Measurements from ENCODE around the gene LYAR.

The LYAR gene

GRCh38 chr4:4296283-4296846, 6.4 kb upstream of the LYAR start:
- TF ChIP-seq, protein P1, sequence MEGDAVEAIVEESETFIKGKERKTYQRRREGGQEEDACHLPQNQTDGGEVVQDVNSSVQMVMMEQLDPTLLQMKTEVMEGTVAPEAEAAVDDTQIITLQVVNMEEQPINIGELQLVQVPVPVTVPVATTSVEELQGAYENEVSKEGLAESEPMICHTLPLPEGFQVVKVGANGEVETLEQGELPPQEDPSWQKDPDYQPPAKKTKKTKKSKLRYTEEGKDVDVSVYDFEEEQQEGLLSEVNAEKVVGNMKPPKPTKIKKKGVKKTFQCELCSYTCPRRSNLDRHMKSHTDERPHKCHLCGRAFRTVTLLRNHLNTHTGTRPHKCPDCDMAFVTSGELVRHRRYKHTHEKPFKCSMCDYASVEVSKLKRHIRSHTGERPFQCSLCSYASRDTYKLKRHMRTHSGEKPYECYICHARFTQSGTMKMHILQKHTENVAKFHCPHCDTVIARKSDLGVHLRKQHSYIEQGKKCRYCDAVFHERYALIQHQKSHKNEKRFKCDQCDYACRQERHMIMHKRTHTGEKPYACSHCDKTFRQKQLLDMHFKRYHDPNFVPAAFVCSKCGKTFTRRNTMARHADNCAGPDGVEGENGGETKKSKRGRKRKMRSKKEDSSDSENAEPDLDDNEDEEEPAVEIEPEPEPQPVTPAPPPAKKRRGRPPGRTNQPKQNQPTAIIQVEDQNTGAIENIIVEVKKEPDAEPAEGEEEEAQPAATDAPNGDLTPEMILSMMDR (IDR thresholded peaks at IDR 0.05; ENCODE audit: control insufficient read depth, extremely low read depth, insufficient read depth): no peak
- H3K4me3 ChIP-seq (ENCODE audit: low read depth, low read length): no peak overlapping the region
- no peak for DNase-seq (ENCODE audit: low read depth)

GRCh38 chr4:4293279-4293678, 3.3 kb upstream of the LYAR start:
- TF ChIP-seq, protein P1 (IDR thresholded peaks at IDR 0.05; ENCODE audit: control insufficient read depth, extremely low read depth, insufficient read depth): no peak
- DNase-seq (ENCODE audit: low read depth): no peak
- no peak overlapping the region for H3K4me3 ChIP-seq (ENCODE audit: low read depth, low read length)

- DNase-seq (ENCODE audit: low read depth): no peak
- peak overlapping the region; percentile 66 for H3K4me3 ChIP-seq (ENCODE audit: low read depth, low read length)
Measured at GRCh38 chr4:4289597-4289940, 385 bp downstream of the LYAR start.

GRCh38 chr4:4289055-4289454, 899 bp downstream of the LYAR start:
- no peak for DNase-seq (ENCODE audit: low read depth)
- peak overlapping the region; percentile 66 for H3K4me3 ChIP-seq (ENCODE audit: low read depth, low read length)
- TF ChIP-seq, protein P1 (IDR thresholded peaks at IDR 0.05; ENCODE audit: control insufficient read depth, extremely low read depth, insufficient read depth): no peak

More at GRCh38 chr4:4289597-4289940, 385 bp downstream of the LYAR start:
- TF ChIP-seq, protein P1 (IDR thresholded peaks at IDR 0.05; ENCODE audit: control insufficient read depth, extremely low read depth, insufficient read depth): no peak

DNA sequence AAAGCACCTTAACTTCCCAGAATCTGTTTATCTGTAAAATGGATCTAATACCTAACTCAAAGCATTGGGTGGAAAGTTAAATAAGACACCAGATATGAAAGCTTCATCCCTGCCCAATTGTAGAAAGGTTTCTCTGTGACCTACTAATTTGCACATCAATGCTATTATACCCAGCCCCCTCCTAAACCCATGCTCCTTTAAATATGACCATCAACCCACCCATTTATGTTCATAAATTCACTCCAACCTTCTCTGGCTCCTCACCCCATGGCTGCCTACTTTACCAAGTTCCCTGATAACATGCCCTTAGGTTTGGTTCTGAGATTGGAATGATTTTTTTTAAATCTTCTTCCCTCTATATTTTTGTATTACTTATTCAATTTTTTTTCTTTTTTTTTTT, 1.9 kb downstream of the LYAR start:
- TF ChIP-seq, protein P1 (IDR thresholded peaks at IDR 0.05; ENCODE audit: control insufficient read depth, extremely low read depth, insufficient read depth): no peak
- DNase-seq (ENCODE audit: low read depth): no peak
- no peak overlapping the region for H3K4me3 ChIP-seq (ENCODE audit: low read depth, low read length)

DNA sequence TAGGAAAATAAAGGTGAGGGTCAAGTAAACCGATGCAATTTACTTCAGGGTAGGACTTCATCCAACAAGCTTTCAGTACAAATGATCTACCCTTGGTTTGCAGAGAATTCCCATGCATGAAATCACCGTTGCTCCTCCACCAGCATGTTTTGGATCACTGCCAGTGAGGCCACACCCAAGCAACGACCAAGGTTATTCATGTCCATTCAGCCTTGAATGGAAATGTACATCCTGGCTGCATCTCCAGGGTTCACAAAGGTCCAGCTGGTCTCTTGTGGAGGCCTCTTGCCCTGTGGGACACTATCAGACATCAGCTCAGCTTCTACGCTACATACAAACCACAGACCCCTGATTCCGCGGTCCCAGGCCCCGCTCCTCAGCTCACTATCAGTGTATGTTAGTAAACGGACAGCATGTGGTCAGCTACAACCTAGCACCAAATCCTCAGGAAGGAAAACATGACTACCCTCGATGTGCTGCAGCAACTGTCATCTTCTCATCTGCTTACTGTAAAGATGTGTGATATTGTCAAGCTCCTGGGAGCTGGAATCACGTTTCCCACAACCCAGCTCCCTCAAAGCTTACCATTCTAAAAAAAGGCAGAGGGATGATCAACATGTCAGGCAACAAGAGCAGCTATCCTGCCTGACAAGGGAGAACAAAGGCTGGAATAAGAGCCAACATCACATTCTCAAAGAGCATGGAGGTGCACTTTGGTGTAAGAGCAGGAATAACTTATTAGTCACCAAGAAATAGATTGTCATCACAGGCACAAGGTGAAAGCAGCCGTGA, 4.9 kb downstream of the LYAR start:
- TF ChIP-seq, protein P1 (IDR thresholded peaks at IDR 0.05; ENCODE audit: control insufficient read depth, extremely low read depth, insufficient read depth): no peak
- DNase-seq (ENCODE audit: low read depth): no peak
- H3K4me3 ChIP-seq (ENCODE audit: low read depth, low read length): no peak overlapping the region
